ENCODE data around the gene PSTPIP1. TPM values are rescaled to one million over a fixed set of nuclear protein-coding genes. Genes with fewer than 3 reads are reported as not detected.

The PSTPIP1 gene
- 0.19 and 0.80 TPM in 2 replicates for total RNA-seq (2014; rRNA removed; shearing (Covaris generic))
- 3.7 TPM in 2 replicates for polyA plus RNA-seq (2016; fragmentation: Nextera tagmentation; extraction: Ambion mirVana)
- long read RNA-seq, partial matches to known transcripts: 1 of 2 reads
- long read RNA-seq, other reads (novel, unspliced or antisense): 1 of 2 reads

DNA sequence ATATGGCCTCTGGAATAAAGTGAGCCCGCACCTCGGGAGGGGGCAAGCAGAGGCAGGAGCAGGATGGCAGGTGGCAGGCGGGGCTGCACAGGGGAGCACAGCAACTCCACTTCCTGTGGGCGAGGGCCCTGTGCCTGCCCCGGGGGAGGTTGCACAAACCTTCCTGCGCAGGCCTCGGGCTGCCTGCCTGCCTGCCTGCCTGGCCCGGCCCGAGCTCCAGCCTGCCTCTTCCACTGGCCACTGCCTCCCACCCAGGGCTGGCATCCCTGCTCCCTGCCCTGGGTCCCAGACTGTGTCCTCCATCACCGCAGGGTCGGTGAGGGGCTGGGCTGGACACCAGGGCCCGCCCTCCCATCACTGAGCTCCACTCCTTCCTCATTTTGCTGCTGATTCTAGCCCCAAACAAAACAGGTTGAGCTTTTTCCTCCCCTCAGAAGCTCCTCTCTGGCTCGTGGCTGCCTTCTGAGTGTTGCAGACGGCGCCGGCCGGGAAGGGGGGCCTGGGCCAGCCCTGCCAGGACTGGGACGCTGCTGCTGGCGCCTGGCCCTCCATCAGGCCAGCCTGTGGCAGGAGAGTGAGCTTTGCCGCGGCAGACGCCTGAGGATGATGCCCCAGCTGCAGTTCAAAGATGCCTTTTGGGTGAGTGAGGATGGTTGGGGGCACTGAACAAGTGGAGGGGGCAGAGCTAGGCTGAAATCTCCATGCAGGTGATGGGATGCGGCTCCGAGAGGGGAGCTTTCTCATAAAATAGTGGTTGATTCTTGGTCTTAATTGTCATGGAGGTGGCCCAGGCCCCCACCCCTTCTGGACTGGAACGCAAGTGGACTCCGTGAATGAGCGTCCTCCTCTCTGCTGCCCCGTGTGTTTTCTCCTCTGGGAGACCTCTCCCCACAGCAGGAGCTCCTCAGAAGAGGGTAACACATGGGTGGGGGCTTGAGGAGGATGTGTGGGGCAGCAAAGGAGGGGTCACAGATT, at the start of gene PSTPIP1:
TSS of gene PSTPIP1 (plus strand) at position 156 of the 975 bp plus-strand sequence. CDS start at position 604, 448 bp downstream.
- Histone ChIP-seq H4K20me1 (replicated peaks; ENCODE audit: insufficient read depth) (no peaks in the 10 kb centered on the region), H3K36me3 (ENCODE audit: insufficient read depth) (no peaks in the 10 kb centered on the region), H3K4me2 (no peak within 1 kb of the TSS), H3F3A (replicated peaks; ENCODE audit: low read depth) (no peaks in the 10 kb centered on the region), H2AFZ (peak within 1 kb of the TSS; percentile 72), H3K4me1 (ENCODE audit: insufficient read depth) (no peaks in the 10 kb centered on the region), H3K9me2 (ENCODE audit: insufficient read depth) (no peaks in the 10 kb centered on the region), H3K4me3 (no peak within 1 kb of the TSS), H3K27me3 (ENCODE audit: insufficient read depth) (no peaks in the 10 kb centered on the region), H3K79me2 (replicated peaks; ENCODE audit: insufficient read depth) (no peaks in the 10 kb centered on the region), H3K27ac (ENCODE audit: low read depth) (no peak within 1 kb of the TSS)
- Mint-ChIP-seq H3K27ac (no peak within 1 kb of the TSS), H3K27me3 (ENCODE audit: insufficient read depth, low read depth, poor library complexity) (peaks cover 5% of the 10 kb centered on the region), H3K4me1 (no peaks in the 10 kb centered on the region), H3K4me3 (no peak within 1 kb of the TSS), H3K9me3 (no peaks in the 10 kb centered on the region), H3K36me3 (ENCODE audit: low read depth) (no peaks in the 10 kb centered on the region)
- DNase-seq (ENCODE audit: low spot score) (no peak), ATAC-seq (peak; percentile 23)
- TF ChIP-seq NANOG (IDR thresholded peaks at IDR 0.05; ENCODE audit: borderline replicate concordance) (no peak), ZNF331 (CRISPR knock-in tag; IDR thresholded peaks at IDR 0.05; ENCODE audit: low read depth) (no peak), CREB1 (CRISPR knock-in tag; IDR thresholded peaks at IDR 0.05; ENCODE audit: low read depth) (no peak), STAT1 (IDR thresholded peaks at IDR 0.05; ENCODE audit: unreplicated experiment) (no peak), ZNF114 (CRISPR knock-in tag; IDR thresholded peaks at IDR 0.05) (no peak), EZH2 (IDR thresholded peaks at IDR 0.05; ENCODE audit: low read depth, unreplicated experiment) (no peak), POLR2AphosphoS5 (IDR thresholded peaks at IDR 0.05; ENCODE audit: low read depth) (no peak)
- TF ChIP-seq, protein P1, sequence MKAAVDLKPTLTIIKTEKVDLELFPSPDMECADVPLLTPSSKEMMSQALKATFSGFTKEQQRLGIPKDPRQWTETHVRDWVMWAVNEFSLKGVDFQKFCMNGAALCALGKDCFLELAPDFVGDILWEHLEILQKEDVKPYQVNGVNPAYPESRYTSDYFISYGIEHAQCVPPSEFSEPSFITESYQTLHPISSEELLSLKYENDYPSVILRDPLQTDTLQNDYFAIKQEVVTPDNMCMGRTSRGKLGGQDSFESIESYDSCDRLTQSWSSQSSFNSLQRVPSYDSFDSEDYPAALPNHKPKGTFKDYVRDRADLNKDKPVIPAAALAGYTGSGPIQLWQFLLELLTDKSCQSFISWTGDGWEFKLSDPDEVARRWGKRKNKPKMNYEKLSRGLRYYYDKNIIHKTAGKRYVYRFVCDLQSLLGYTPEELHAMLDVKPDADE (IDR thresholded peaks at IDR 0.05): no peak
- TF ChIP-seq, protein P2, sequence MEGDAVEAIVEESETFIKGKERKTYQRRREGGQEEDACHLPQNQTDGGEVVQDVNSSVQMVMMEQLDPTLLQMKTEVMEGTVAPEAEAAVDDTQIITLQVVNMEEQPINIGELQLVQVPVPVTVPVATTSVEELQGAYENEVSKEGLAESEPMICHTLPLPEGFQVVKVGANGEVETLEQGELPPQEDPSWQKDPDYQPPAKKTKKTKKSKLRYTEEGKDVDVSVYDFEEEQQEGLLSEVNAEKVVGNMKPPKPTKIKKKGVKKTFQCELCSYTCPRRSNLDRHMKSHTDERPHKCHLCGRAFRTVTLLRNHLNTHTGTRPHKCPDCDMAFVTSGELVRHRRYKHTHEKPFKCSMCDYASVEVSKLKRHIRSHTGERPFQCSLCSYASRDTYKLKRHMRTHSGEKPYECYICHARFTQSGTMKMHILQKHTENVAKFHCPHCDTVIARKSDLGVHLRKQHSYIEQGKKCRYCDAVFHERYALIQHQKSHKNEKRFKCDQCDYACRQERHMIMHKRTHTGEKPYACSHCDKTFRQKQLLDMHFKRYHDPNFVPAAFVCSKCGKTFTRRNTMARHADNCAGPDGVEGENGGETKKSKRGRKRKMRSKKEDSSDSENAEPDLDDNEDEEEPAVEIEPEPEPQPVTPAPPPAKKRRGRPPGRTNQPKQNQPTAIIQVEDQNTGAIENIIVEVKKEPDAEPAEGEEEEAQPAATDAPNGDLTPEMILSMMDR (conservative IDR thresholded peaks at IDR 0.05; ENCODE audit: low read depth in 2 of 2): no peak
- TF ChIP-seq, protein P3, sequence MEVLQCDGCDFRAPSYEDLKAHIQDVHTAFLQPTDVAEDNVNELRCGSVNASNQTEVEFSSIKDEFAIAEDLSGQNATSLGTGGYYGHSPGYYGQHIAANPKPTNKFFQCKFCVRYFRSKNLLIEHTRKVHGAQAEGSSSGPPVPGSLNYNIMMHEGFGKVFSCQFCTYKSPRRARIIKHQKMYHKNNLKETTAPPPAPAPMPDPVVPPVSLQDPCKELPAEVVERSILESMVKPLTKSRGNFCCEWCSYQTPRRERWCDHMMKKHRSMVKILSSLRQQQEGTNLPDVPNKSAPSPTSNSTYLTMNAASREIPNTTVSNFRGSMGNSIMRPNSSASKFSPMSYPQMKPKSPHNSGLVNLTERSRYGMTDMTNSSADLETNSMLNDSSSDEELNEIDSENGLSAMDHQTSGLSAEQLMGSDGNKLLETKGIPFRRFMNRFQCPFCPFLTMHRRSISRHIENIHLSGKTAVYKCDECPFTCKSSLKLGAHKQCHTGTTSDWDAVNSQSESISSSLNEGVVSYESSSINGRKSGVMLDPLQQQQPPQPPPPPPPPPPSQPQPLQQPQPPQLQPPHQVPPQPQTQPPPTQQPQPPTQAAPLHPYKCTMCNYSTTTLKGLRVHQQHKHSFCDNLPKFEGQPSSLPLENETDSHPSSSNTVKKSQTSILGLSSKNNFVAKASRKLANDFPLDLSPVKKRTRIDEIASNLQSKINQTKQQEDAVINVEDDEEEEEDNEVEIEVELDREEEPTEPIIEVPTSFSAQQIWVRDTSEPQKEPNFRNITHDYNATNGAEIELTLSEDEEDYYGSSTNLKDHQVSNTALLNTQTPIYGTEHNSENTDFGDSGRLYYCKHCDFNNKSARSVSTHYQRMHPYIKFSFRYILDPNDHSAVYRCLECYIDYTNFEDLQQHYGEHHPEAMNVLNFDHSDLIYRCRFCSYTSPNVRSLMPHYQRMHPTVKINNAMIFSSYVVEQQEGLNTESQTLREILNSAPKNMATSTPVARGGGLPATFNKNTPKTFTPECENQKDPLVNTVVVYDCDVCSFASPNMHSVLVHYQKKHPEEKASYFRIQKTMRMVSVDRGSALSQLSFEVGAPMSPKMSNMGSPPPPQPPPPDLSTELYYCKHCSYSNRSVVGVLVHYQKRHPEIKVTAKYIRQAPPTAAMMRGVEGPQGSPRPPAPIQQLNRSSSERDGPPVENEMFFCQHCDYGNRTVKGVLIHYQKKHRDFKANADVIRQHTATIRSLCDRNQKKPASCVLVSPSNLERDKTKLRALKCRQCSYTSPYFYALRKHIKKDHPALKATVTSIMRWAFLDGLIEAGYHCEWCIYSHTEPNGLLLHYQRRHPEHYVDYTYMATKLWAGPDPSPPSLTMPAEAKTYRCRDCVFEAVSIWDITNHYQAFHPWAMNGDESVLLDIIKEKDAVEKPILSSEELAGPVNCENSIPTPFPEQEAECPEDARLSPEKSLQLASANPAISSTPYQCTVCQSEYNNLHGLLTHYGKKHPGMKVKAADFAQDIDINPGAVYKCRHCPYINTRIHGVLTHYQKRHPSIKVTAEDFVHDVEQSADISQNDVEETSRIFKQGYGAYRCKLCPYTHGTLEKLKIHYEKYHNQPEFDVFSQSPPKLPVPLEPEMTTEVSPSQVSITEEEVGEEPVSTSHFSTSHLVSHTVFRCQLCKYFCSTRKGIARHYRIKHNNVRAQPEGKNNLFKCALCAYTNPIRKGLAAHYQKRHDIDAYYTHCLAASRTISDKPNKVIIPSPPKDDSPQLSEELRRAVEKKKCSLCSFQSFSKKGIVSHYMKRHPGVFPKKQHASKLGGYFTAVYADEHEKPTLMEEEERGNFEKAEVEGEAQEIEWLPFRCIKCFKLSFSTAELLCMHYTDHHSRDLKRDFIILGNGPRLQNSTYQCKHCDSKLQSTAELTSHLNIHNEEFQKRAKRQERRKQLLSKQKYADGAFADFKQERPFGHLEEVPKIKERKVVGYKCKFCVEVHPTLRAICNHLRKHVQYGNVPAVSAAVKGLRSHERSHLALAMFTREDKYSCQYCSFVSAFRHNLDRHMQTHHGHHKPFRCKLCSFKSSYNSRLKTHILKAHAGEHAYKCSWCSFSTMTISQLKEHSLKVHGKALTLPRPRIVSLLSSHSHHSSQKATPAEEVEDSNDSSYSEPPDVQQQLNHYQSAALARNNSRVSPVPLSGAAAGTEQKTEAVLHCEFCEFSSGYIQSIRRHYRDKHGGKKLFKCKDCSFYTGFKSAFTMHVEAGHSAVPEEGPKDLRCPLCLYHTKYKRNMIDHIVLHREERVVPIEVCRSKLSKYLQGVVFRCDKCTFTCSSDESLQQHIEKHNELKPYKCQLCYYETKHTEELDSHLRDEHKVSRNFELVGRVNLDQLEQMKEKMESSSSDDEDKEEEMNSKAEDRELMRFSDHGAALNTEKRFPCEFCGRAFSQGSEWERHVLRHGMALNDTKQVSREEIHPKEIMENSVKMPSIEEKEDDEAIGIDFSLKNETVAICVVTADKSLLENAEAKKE (CRISPR knock-in tag; IDR thresholded peaks at IDR 0.05): no peak
- TF ChIP-seq, protein P4, sequence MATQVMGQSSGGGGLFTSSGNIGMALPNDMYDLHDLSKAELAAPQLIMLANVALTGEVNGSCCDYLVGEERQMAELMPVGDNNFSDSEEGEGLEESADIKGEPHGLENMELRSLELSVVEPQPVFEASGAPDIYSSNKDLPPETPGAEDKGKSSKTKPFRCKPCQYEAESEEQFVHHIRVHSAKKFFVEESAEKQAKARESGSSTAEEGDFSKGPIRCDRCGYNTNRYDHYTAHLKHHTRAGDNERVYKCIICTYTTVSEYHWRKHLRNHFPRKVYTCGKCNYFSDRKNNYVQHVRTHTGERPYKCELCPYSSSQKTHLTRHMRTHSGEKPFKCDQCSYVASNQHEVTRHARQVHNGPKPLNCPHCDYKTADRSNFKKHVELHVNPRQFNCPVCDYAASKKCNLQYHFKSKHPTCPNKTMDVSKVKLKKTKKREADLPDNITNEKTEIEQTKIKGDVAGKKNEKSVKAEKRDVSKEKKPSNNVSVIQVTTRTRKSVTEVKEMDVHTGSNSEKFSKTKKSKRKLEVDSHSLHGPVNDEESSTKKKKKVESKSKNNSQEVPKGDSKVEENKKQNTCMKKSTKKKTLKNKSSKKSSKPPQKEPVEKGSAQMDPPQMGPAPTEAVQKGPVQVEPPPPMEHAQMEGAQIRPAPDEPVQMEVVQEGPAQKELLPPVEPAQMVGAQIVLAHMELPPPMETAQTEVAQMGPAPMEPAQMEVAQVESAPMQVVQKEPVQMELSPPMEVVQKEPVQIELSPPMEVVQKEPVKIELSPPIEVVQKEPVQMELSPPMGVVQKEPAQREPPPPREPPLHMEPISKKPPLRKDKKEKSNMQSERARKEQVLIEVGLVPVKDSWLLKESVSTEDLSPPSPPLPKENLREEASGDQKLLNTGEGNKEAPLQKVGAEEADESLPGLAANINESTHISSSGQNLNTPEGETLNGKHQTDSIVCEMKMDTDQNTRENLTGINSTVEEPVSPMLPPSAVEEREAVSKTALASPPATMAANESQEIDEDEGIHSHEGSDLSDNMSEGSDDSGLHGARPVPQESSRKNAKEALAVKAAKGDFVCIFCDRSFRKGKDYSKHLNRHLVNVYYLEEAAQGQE (IDR thresholded peaks at IDR 0.05; ENCODE audit: unreplicated experiment): no peak
